GF-D8 (cell line): ENCODE data around the gene PSME2.
A peak's percentile ranks its signal among the peaks of the same experiment; 100 is the strongest.

Source experiments
- DNase-seq: peaks from one replicate; lab custom pipeline; 2025; lab: John Stamatoyannopoulos, UW

PSME2 gene

DNA sequence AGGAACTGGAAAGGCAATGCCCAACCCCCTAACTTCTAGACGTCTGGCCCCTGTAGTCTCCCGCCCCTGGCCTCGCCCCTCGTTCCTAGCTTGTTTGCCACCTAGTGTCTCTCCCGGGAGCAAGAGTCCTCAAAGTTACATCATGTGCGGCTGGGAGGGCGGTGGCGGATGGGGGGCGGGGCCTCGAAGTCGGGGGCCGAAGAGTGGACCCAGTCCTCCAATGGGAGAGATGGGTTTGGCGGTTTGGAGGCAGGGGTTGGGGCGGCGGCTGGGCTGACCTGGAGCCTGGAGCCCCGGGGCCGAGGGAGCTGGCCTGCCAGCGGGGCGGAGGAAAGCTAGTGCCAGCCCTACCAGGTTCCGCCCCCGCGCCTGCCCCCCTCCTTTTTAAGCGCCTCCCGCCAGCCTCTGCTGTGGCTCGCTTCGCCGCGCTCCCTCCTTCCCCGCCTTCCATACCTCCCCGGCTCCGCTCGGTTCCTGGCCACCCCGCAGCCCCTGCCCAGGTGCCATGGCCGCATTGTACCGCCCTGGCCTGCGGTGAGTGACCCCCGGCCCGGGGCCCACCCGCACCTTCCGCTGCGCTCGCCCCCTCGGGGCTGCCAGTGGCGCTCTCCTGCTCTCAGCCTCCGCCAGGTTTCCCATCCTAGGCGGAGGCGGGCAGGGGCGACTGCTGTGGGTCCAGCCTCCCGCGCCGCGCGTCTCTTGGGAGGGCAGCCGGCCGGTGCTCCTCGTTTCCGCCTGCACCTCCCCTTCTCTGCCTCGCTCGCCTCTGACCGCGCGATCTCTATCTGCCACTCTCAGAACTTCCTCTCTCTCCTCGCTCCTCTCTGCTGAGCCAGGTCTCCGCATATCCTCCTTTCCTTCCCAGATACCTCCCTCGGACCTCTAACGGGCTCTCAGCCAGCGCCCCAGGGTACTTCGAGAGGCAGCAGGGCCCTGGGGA is 52.2 kb downstream of the PSME2 start, which contains the start of gene PCK2:
PCK2 (plus strand) TSS at position 411 of the 940 bp plus-strand sequence; CDS start at position 506, 95 bp downstream.
- peak; percentile 79 for DNase-seq
